B cell (primary cell): ENCODE results near the gene PTH2. TPM values are rescaled to one million over a fixed set of nuclear protein-coding genes. Genes with fewer than 3 reads are reported as not detected.

Experiments
- ATAC-seq: fragments of 200-7000 bp; cut with Tn5 transposase; one replicate; pipeline ENCODE4 v1.10.0; 2021; ENCODE audit warnings: low read depth, mild to moderate bottlenecking, moderate number of reproducible peaks, moderate library complexity
- CTCF ChIA-PET: fragments of 350-600 bp; sonication (Branson Sonifier 250); formaldehyde crosslinking; loops from one replicate; lab custom pipeline; 2021; ENCODE audit warnings: antibody characterized with exemption, inconsistent platforms; lab: Charles Lee
- POLR2A ChIA-PET: fragments of 350-600 bp; sonication (Branson Sonifier 250); formaldehyde crosslinking; loops from one replicate; lab custom pipeline; 2021; ENCODE audit warnings: antibody characterized with exemption; lab: Charles Lee
- DNase-seq: peaks from one replicate; pipeline ENCODE4 v3.0.0; 2013
- H2AFZ ChIP-seq: 2 replicates; pipeline ENCODE4 v1.6.1; 2012; ENCODE audit warnings: mild to moderate bottlenecking, low read depth, low read length; ENCODE audit not compliant: insufficient read depth, poor library complexity, severe bottlenecking
- H3K27ac ChIP-seq, 2 donors: 1 replicate in 1 of 2; 2 replicates in 1 of 2; pipeline ENCODE4 v1.5.1; 2012 to 2013; ENCODE audit warnings: low read length in 2 of 2, mild to moderate bottlenecking in 2 of 2, moderate library complexity in 1 of 2
- H3K27me3 ChIP-seq, 4 experiments: fragments of 200-600 bp in 1 of 4; sonication (generic) in 1 of 4; replicated peaks in 1 of 4; 1 replicate in 2 of 4; 2 replicates in 2 of 4; pipeline versions ENCODE4 v1.6.1 to v1.7.0; 2013 to 2016; ENCODE audit warnings: low read length in 3 of 4, mild to moderate bottlenecking in 2 of 4, mixed read lengths in 1 of 4, moderate library complexity in 1 of 4; ENCODE audit not compliant: insufficient read depth in 4 of 4, control insufficient read depth in 3 of 4; ENCODE audit errors: control extremely low read depth in 1 of 4
- H3K36me3 ChIP-seq, 2 experiments: replicated peaks in 1 of 2; 1 replicate in 1 of 2; 2 replicates in 1 of 2; pipeline versions ENCODE4 v1.6.1 to v1.7.1; 2013; ENCODE audit warnings: low read length in 1 of 2; ENCODE audit not compliant: insufficient read depth in 2 of 2, control insufficient read depth in 1 of 2; ENCODE audit errors: control extremely low read depth in 1 of 2, extremely low read depth in 1 of 2
- H3K4me1 ChIP-seq, 2 donors: fragments of 200-600 bp in 1 of 2; sonication (generic) in 1 of 2; 1 replicate in 1 of 2; 2 replicates in 1 of 2; pipeline versions ENCODE4 v1.5.1 to v1.6.1; 2013 to 2017; ENCODE audit warnings: low read length in 2 of 2; ENCODE audit not compliant: control insufficient read depth in 2 of 2, insufficient read depth in 2 of 2
- H3K4me2 ChIP-seq: replicated peaks from 2 replicates; pipeline ENCODE3; 2012; ENCODE audit warnings: mild to moderate bottlenecking, low read depth, low read length; ENCODE audit not compliant: poor library complexity, severe bottlenecking
- H3K4me3 ChIP-seq, 5 experiments: fragments of 200-600 bp in 1 of 5; sonication (generic) in 1 of 5; 1 replicate in 3 of 5; 2 replicates in 2 of 5; pipeline versions ENCODE4 v1.5.1 to v1.7.0; 2011 to 2016; ENCODE audit warnings: low read length in 4 of 5, mild to moderate bottlenecking in 4 of 5, low read depth in 2 of 5, control low read depth in 1 of 5, moderate library complexity in 1 of 5; ENCODE audit not compliant: insufficient read depth in 1 of 5; ENCODE audit errors: control extremely low read depth in 1 of 5, extremely low read depth in 1 of 5
- H3K79me2 ChIP-seq: fragments of 200-600 bp; sonication (generic); one replicate; pipeline ENCODE4 v1.6.0; 2016; ENCODE audit warnings: low read length; ENCODE audit not compliant: control insufficient read depth, insufficient read depth
- H3K9ac ChIP-seq: fragments of 200-600 bp; sonication (generic); 2 replicates; pipeline ENCODE4 v1.6.1; 2017; ENCODE audit warnings: mild to moderate bottlenecking, low read length, moderate library complexity
- H3K9me3 ChIP-seq, 3 donors: one replicate each; pipeline versions ENCODE4 v1.6.1 to v1.7.1; 2013; ENCODE audit warnings: low read length in 2 of 3; ENCODE audit not compliant: control insufficient read depth in 2 of 3, insufficient read depth in 1 of 3; ENCODE audit errors: control extremely low read depth in 1 of 3
- H4K20me1 ChIP-seq: 2 replicates; pipeline ENCODE4 v1.6.0; 2012; ENCODE audit warnings: mild to moderate bottlenecking, low read length; ENCODE audit not compliant: insufficient read depth, control insufficient read depth, poor library complexity, severe bottlenecking
- H3K27ac Mint-ChIP-seq: one replicate; pipeline ENCODE4 v1.8.0; 2021; ENCODE audit warnings: mixed read lengths
- H3K27me3 Mint-ChIP-seq: one replicate; pipeline ENCODE4 v1.8.0; 2021; ENCODE audit warnings: mixed read lengths
- H3K4me1 Mint-ChIP-seq: one replicate; pipeline ENCODE4 v1.8.0; 2021; ENCODE audit warnings: mixed read lengths
- H3K4me3 Mint-ChIP-seq: one replicate; pipeline ENCODE4 v1.8.0; 2021; ENCODE audit warnings: mixed read lengths
- H3K9me3 Mint-ChIP-seq: one replicate; pipeline ENCODE4 v1.8.0; 2022; ENCODE audit warnings: mixed read lengths; ENCODE audit not compliant: insufficient read depth
- CTCF ChIP-seq: fragments of 200-600 bp; IDR thresholded peaks from one replicate; pipeline ENCODE4 v1.8.0; 2022; ENCODE audit warnings: antibody characterized with exemption, mild to moderate bottlenecking
- EZH2 ChIP-seq: IDR thresholded peaks from 2 replicates; pipeline ENCODE4 v1.6.1; 2012; ENCODE audit warnings: borderline replicate concordance, low read depth, mild to moderate bottlenecking, moderate library complexity, low read length; ENCODE audit not compliant: insufficient read depth, poor library complexity, severe bottlenecking
- WGBS: methylation state at CpG from one replicate; pipeline ENCODE4 v1.1.5; 2013; ENCODE audit warnings: missing lambda C conversion rate; ENCODE audit not compliant: insufficient coverage; 5-methylcytosine and 5-hydroxymethylcytosine counted together
- intact Hi-C: fragments of 100-400 bp; cut with micrococcal nuclease; formaldehyde crosslinking; loops from one replicate; pipeline ENCODE4 v1.10.0; 2022
- polyA plus RNA-seq: library from polyadenylated mRNA; depleted of rRNA; stranded (reverse); fragments of >200 nt; gene quantifications from 2 replicates; pipeline ENCODE4 v1.2.3, GENCODE V29; 2012
- total RNA-seq, 2 donors: library from RNA; stranded (reverse); fragments of 120-200 nt in 1 of 2; gene quantifications; 1 replicate in 1 of 2; 2 replicates in 1 of 2; pipeline versions ENCODE4 v1.2.3 to v1.2.4, GENCODE V29; 2013 to 2022

PTH2 gene
- total and polyA plus RNA-seq, 2 donors (not counting 1 experiment from before 2014, with no cell fraction given), result not detected

GRCh38 chr19:49453013-49453756, 29.9 kb upstream of the PTH2 start, which contains the start of gene ALDH16A1:
ALDH16A1 (plus strand) TSS chr19:49453225; CDS start chr19:49453332, 107 bp downstream.
- ChIA-PET POLR2A (interaction anchor here (0.6 to 4.0 kb wide), 15 partner anchors 9 to 313 kb away, joined by 3 to 57 read pairs (median 6); partner anchors contain the start of genes CD37, KASH5, NOSIP and PRMT1), CTCF (interaction anchor here (0.6 to 5.0 kb wide), 13 partner anchors 9 to 245 kb away, joined by 3 to 44 read pairs (median 4); partner anchors contain the start of genes FLT3LG, NOSIP and PRMT1)
- peak within 1 kb of the TSS; percentile 98 for H3K9ac ChIP-seq
- peaks cover 0 to 3% (median 0%) of the 10 kb centered on the region in 3 donors for H3K9me3 ChIP-seq
- H2AFZ ChIP-seq, result peak within 1 kb of the TSS; percentile 68
- H3K27ac ChIP-seq, result peak within 1 kb of the TSS; percentile 99
- Mint-ChIP-seq H3K27me3 (no peaks in the 10 kb centered on the region), H3K4me1 (peaks cover 48% of the 10 kb centered on the region), H3K4me3 (peak within 1 kb of the TSS; percentile 99), H3K27ac (peak within 1 kb of the TSS; percentile 100), H3K9me3 (no peaks in the 10 kb centered on the region)
- intact Hi-C loops, result loop anchor here (1.0 kb wide), 3 partner anchors 16 to 223 kb away; partner anchors contain the start of gene SCAF1
- peak within 1 kb of the TSS; percentile 87 to 100 (median 99) for H3K4me3 ChIP-seq
- peaks cover 23 to 37% of the 10 kb centered on the region in 2 donors for H3K4me1 ChIP-seq
- WGBS, result under 1% methylated on average over 66 of the region's 66 CpGs
- ATAC-seq (peak; percentile 80), DNase-seq (peak; percentile 99)
- peaks cover 16% of the 10 kb centered on the region for H4K20me1 ChIP-seq
- H3K4me2 ChIP-seq, result peak within 1 kb of the TSS; percentile 97
- H3K36me3 ChIP-seq, result peaks cover 0 to 29% of the 10 kb centered on the region in 2 experiments
- peaks cover 74% of the 10 kb centered on the region for H3K79me2 ChIP-seq
- TF ChIP-seq CTCF, result no peak
- no peak for TF ChIP-seq EZH2
- no peaks in the 10 kb centered on the region for H3K27me3 ChIP-seq
